Skeletal muscle satellite cell (primary cell): ENCODE results near the gene RHOT2.
"Not testable (repeated sequence)": the region's sequence is repeated elsewhere in the genome, so short reads cannot be mapped to it uniquely, and the experiment has no call there.

ENCODE experiments used
- H3K27me3 ChIP-seq: 2 replicates; pipeline ENCODE4 v1.7.0; 2013; ENCODE audit warnings: low read length; ENCODE audit not compliant: control insufficient read depth, insufficient read depth
- H3K36me3 ChIP-seq: 2 replicates; pipeline ENCODE4 v1.7.0; 2013; ENCODE audit warnings: mild to moderate bottlenecking, control low read depth, low read length; ENCODE audit not compliant: insufficient read depth
- H3K4me1 ChIP-seq: 2 replicates; pipeline ENCODE4 v1.7.0; 2013; ENCODE audit warnings: low read length; ENCODE audit not compliant: control insufficient read depth, insufficient read depth
- H3K4me2 ChIP-seq: 2 replicates; pipeline ENCODE4 v1.7.0; 2013; ENCODE audit warnings: mild to moderate bottlenecking, low read length
- H3K4me3 ChIP-seq: 2 replicates; pipeline ENCODE4 v1.7.0; 2013; ENCODE audit warnings: low read length
- H3K9ac ChIP-seq: 2 replicates; pipeline ENCODE4 v1.7.0; 2013; ENCODE audit warnings: mild to moderate bottlenecking, low read depth, low read length, moderate library complexity
- H3K9me3 ChIP-seq: replicated peaks from 2 replicates; pipeline ENCODE4 v1.7.0; 2013; ENCODE audit warnings: mild to moderate bottlenecking, control low read depth, low read length

The RHOT2 gene

DNA sequence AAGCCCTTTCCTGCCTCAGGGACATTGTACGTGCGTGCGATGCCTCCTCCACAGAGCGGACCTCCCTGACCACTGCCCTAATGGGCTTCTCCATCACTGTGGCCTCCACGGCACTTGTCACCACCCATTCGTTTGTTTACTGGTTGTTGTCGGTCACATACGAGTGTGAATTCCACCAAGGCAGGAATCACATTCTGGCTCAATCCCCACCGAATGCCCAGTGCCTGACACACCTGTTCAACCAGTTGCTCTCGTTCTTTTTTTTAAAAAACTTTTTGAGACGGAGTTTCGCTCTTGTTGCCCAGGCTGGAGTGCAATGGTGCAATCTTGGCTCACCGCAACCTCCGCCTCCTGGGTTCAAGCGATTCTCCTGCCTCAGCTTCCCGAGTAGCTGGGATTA lies 23.3 kb downstream of the RHOT2 start:
- H3K36me3 ChIP-seq, H3K9ac ChIP-seq, H3K9me3 ChIP-seq, H3K4me2 ChIP-seq, H3K4me3 ChIP-seq: not testable (repeated sequence)
- Histone ChIP-seq H3K4me1 (peaks cover 14% of the 10 kb centered on the region), H3K27me3 (peaks cover 39% of the 10 kb centered on the region)

DNA sequence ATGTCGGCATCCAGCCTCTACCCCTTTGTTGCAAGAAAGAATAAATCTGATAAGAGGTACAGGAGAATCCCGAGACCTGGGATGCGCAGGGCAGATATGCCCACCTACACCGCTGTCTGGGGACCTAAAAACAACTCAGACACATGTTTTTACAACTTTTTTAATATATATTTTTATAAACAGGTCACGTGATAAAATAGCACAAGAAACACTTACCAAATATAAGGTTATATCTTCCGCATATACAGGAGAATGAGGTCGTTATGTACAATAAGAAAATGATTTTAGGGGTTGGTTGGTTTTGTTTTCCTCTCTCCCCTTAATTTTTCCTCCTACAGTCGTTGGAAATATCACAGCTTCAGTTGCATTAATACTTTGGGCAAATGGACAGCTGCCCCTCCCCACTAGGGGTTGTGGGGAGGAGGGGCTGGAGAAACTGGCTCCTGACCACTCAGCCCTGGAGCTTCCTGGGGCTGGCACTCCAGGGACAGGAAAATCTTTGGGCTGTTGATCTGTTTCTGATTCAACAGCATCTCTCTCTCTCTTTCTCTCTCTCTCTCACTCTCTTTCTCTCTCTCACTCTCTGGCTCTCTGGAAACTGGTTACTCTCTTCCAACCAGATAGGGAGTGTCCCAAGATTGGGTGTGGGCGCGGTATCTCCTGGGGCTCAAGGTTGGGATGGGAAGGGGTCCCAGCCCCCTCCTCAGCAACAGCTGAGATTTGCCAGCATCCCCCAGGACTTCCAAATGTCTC lies 24.6 kb downstream of the RHOT2 start:
- H3K4me2 ChIP-seq: no peak overlapping the region
- H3K4me3 ChIP-seq: no peak overlapping the region
- no peaks in the 10 kb centered on the region for H3K9me3 ChIP-seq
- peaks cover 14% of the 10 kb centered on the region for H3K4me1 ChIP-seq
- H3K9ac ChIP-seq: no peak overlapping the region
- no peaks in the 10 kb centered on the region for H3K36me3 ChIP-seq
- H3K27me3 ChIP-seq: peaks cover 42% of the 10 kb centered on the region

DNA sequence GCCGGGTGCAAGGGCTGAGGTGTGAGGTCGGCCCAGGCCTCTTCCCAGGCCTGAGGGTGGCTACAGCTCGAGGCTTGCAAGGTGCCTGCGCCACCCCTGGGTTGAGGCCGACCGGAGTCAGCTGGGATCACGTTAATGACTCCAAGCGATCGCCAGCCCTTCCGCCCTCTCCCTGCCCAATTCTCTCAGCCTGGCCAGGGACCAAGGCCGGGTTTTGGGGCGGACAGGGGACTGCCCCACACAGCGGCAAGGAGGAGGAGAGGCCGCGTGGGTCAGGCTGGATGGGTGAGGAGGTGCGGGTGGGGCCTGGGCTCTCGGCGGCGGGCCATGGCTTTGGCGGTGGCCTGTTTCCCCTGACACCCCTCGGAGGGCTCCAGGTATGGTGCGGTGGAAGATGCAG lies 25.4 kb downstream of the RHOT2 start:
- H3K36me3 ChIP-seq: no peaks in the 10 kb centered on the region
- H3K4me1 ChIP-seq: peaks cover 14% of the 10 kb centered on the region
- H3K27me3 ChIP-seq: peaks cover 43% of the 10 kb centered on the region
- no peak overlapping the region for H3K4me2 ChIP-seq
- H3K9ac ChIP-seq: no peak overlapping the region
- no peak overlapping the region for H3K4me3 ChIP-seq
- no peaks in the 10 kb centered on the region for H3K9me3 ChIP-seq

DNA sequence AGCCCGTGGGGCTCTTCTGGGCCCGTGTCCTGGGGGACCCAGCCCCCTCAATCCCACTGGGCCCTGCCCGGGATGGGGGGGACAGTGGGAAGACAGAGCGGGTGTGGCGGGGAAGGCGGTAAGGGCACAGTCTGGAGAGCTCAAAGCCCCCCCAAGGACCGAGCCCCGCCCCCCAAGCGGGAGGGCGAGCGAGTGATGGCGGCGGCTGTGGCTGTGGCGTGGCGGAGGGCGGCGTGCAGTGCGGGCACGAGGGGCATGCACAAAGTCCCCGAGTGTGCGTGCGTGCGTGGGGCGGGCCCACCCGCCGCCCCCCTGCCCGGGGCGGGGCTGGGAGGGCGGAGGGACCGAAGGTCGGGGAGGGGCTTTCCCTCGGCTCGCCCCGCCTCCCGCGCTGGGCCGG lies 25.8 kb downstream of the RHOT2 start:
- Histone ChIP-seq H3K4me3 (no peak overlapping the region), H3K27me3 (peaks cover 45% of the 10 kb centered on the region), H3K4me2 (no peak overlapping the region), H3K4me1 (peaks cover 14% of the 10 kb centered on the region), H3K9me3 (no peaks in the 10 kb centered on the region), H3K9ac (no peak overlapping the region), H3K36me3 (no peaks in the 10 kb centered on the region)

DNA sequence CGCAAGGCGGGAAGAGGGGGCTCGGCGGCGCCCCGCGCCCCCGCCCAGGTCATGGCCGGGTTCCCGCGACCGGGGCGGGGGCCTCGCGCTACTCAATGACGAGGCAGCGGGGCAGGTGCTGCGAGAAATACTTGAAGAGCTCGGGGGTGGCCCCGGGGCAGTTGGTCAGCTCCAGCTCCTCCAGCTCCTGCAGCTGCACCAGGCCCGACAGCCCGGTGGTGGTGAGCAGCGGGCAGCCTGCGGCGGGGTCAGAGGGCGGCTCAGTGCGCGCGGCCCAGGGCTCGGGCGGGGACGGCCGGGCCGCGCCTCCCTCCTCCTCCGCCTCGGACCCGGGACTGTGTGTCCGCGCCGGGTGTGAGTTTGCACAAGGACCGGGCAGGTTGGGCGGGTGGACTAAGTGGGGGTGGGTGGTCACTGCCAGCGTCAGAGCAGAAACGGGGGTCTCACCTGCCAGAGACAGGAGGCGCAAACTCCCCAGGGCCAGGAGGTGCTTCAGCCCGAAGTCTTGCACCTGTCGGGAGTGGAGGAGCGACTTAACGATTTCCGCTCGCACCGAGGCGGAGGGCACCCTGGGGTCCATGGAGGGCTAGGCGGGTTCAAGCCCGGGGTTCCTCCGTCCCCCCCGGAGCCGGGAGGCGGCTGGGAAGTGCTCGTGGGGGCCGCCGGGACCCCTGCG lies 26.4 kb downstream of the RHOT2 start:
- H3K9ac ChIP-seq: no peak overlapping the region
- peaks cover 8% of the 10 kb centered on the region for H3K4me1 ChIP-seq

DNA sequence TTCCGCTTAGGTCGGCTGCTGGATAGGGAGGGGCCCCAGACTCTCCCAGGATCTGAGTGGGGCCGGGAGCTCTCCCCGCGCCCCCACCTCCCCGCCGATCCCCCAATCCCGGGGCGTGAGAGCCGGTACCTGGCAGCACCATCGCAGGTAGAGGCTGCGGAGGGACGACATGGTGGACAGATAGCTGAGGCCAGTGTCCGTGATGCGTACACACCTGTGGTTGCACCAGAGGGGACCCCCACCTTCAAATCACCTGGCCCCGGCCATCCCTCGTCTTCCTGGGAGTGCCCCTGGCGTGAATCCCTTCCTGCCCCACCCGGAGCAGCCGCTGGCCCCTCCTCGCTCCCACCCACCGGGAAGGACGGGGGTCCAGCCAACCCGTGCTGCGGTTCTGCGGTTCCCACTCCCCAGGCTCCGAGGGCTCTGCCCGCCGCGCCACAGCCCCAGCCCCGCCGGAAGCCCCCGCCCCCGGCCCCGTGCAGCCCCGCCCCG lies 27.0 kb downstream of the RHOT2 start:
- no peak overlapping the region for H3K9ac ChIP-seq
- H3K4me2 ChIP-seq: no peak overlapping the region
- no peaks in the 10 kb centered on the region for H3K9me3 ChIP-seq
- H3K4me1 ChIP-seq: peaks cover 3% of the 10 kb centered on the region
- H3K36me3 ChIP-seq: no peaks in the 10 kb centered on the region
- no peak overlapping the region for H3K4me3 ChIP-seq
- peaks cover 48% of the 10 kb centered on the region for H3K27me3 ChIP-seq

More for the DNA sequence above, 26.4 kb downstream of the RHOT2 start:
- Histone ChIP-seq H3K9me3 (no peaks in the 10 kb centered on the region), H3K4me3 (no peak overlapping the region), H3K4me2 (no peak overlapping the region), H3K36me3 (no peaks in the 10 kb centered on the region), H3K27me3 (peaks cover 45% of the 10 kb centered on the region)

DNA sequence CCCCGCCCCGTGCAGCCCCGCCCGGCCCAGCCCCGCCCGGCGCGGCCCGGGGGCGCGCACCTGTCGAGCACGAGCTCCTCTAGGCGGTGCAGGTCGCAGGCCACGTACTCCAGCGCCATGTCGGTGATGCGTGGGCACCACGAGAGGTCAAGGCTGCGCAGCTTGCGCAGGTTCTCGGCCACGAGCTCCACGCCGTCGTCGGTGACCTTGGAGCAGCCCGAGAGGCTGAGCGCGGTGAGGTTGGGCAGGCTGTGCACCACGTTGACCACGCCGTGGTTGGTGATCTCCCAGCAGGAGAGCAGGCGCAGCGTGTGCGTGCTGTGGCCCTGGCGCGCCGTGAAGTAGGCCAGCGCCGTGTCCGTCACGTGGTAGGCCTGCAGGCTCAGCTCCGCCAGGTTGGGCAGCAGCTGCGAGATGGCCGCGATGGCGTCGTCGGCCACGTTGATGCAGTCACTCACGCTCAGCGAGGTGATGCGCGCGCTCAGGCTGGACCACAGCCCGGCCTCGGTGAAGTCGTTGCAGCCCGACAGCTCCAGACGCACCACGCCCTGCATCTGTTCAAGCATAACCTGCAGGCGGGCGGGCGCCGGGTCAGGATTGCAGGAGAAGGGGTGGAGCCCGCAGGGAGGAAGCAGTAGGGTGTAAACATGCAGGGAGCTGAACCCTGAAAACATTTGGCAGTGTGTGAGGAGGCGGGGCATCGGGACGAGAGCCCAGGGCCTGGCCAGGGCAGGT lies 27.6 kb downstream of the RHOT2 start:
- Histone ChIP-seq H3K9ac (no peak overlapping the region), H3K4me3 (no peak overlapping the region), H3K4me2 (peak overlapping the region; percentile 27), H3K36me3 (no peaks in the 10 kb centered on the region), H3K27me3 (peaks cover 54% of the 10 kb centered on the region), H3K4me1 (peaks cover 1% of the 10 kb centered on the region), H3K9me3 (no peaks in the 10 kb centered on the region)

DNA sequence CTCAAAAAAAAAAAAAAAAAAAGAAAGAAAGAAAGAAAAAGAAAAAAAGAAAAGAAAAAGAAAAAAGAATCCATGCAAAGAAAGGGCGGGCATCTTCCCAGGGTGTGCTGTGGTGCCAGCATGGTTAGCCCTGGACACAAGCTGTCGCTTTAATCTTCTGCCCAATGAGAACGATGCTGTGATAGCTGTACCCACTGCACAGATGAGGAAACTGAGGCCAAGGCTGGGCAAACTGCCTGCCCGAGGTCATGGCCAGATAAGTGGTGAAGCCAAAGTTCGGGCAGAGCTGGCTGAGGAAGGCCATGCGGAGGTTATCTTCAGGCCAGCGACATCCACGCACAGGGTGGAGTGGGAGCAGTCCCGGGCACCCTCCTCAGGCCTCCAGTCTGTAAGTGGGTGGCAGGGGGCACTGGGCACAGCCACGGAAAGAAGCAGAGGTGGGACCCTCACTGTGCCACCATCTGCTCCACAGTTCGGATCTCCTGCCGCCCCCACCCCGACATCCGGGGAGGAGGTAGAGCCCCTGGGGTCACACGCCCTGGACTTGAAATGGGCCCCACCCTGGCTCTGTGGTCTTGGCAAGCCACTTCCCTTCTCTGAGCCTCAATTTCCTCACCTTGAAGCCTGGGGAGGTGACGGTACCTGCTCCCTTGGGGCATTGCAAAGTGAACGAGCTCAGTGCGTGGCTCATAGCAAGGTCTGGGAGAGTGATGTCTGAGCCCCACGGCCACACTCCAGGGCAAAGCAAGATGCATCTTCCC lies 31.2 kb downstream of the RHOT2 start:
- Histone ChIP-seq H3K4me3 (no peak overlapping the region), H3K36me3 (no peaks in the 10 kb centered on the region), H3K4me1 (peaks cover 3% of the 10 kb centered on the region), H3K9me3 (no peaks in the 10 kb centered on the region), H3K4me2 (no peak overlapping the region), H3K9ac (no peak overlapping the region), H3K27me3 (peaks cover 67% of the 10 kb centered on the region)

DNA sequence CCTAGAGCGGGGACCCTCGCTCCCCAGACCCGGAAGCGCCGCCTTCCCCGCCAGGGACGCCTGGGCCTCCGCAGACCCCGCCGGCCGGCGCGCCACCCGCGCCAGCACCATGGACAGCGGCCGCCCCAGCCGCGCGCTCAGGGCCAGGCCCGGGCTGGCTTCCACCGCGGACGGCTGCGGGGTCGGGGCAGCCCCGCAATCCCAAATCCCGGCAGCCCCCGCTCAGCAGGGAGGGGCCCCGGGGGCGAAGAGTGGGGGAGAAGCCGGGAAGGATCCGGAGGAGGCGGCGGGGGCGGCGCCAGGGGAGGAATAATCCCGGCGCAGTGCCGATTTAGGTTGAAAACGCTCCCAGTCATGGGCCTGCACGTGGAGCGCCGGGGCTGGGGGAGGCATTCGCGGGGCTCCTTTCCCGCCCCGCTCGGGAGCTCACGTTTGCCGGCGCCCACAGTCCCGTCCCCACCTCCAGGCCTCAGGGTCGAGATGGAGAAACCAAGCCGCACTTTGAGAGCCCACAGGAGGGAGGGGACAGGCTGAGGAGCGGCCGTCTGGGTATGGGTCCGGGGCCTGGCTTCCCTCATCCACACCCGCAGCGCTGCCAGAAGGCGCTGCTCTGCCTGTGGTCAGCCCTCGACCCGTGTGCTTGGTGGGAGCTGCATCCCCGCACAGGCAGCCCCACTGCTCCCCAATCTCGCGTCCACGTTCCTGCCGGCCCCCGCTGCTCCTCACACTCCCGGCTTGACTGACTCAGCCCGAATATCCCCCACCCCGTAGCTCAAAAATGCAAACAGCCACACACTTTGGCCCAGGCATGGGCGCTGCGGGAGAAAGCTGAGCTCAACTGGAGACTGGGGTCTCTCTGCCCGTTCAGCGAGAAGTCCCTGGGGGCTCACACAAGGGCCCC lies 33.0 kb downstream of the RHOT2 start:
- Histone ChIP-seq H3K4me3 (no peak overlapping the region), H3K9me3 (no peaks in the 10 kb centered on the region), H3K36me3 (no peaks in the 10 kb centered on the region), H3K27me3 (peaks cover 58% of the 10 kb centered on the region), H3K4me2 (no peak overlapping the region), H3K4me1 (peaks cover 3% of the 10 kb centered on the region), H3K9ac (no peak overlapping the region)

DNA sequence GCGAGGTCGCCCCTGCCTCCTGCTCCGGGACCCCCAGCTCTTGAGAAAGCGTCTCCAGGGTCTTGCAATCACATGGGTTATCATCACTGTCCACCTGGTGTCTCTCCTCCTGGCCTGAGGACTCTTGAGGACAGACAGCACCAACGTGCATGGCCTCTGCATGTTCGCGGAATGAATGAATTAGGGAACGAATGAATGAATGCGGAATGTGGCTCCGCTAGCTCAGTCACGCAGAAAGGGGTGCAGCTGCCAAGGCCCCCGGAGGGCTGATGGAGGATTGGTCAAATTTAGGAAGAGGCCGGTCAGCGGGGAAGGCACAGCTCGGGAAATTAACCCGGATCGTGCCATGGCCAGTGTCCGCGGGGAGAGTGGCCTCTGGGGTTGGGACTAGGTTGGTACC lies 34.4 kb downstream of the RHOT2 start:
- no peaks in the 10 kb centered on the region for H3K36me3 ChIP-seq
- H3K4me1 ChIP-seq: peaks cover 3% of the 10 kb centered on the region
- no peak overlapping the region for H3K4me3 ChIP-seq
- no peaks in the 10 kb centered on the region for H3K9me3 ChIP-seq
- peaks cover 66% of the 10 kb centered on the region for H3K27me3 ChIP-seq
- H3K9ac ChIP-seq: no peak overlapping the region
- H3K4me2 ChIP-seq: no peak overlapping the region
